HG02973 (cell line): ENCODE data around the gene L3MBTL3.
A peak's percentile ranks its signal among the peaks of the same experiment; 100 is the strongest.

Experiments
- ATAC-seq: cut with Tn5 transposase; IDR thresholded peaks from one replicate; pipeline ENCODE4 v1.9.1; 2021; ENCODE audit warnings: moderate library complexity; ENCODE audit not compliant: unreplicated experiment

Gene L3MBTL3

DNA sequence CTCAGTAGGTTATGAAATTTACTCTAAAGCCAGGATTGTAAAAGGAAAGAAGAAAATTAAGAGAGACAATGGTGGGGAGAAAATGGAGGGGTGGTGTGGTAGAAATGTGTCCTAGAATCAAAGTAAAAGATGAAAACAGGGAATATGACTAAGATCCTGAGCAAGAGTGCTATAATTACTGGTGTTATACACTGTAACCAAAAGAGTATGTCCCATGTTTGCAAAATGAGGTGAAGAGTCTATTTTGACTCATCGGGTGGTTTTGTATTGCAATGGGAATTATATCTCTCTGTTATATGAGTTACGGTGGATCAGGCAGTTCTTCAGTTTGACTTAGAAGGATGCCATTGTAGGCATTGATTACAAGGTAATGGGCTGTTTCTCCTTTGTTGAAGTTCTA is 8.5 kb downstream of the L3MBTL3 start:
- ATAC-seq = no peak

DNA sequence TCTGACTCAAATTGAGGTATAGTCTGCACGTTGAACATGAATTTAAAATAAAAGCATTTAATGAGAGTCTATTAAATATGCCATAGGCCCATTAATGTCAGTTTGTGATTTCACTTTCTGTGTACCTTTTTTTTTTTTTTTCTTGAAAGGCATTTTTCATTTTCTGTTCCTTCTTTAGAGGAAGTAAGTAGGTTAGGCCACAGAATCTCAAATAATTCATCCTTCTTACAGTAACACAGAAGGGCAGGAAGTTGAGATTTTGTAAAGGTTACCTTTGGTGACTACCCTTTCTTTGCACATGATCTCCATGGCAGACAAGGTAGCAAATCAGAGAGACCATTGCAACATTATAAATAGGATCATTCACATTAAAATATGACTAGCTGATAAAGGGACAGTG is 9.6 kb downstream of the L3MBTL3 start:
- ATAC-seq = peak; percentile 62

DNA sequence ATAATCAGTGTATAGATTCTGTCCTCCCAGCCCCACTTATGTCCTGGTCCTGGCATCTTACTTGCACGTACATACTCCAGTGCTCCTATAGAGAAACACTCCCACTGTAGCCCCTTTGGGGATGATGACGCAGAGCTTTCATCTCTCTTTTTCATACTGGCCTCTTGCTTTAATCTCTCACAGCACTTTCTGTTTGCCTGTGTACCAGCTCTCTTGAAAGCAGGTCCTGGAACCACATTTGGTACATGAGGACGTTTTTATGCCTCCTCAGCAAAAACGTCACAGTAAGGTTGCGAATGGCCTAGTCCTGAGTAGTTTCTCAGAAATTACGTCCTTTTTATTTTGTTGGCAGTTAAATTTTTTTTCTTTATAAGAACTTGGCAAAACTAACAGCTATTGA is 10.8 kb downstream of the L3MBTL3 start:
- no peak for ATAC-seq

DNA sequence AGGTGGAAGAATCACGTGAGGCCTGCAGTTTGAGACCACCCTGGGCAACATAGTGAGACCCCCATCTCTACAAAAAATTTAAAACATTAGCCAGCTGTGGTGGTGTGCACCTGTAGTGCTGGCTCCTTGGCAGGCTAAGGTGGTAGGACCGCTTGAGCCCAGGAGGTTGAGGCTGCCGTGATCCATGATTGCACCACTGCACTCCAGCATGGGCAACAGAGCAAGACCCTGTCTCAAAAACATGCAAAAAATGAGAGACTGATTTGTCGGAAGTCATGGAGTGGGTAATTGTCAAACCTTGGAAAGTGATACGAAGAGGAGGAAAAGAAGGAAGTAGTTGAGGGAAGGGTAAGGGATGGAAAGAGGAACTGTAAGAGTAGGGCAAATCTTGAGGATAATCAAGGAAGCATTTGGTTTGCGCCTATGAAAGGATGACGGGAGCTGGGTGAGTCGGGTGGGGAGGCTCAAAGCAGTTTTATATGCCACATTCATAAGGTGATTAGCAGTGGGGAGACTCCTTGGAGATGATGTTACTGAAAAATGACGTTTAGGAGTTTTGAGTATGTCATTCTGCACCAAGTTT is 14.5 kb downstream of the L3MBTL3 start:
- no peak for ATAC-seq

DNA sequence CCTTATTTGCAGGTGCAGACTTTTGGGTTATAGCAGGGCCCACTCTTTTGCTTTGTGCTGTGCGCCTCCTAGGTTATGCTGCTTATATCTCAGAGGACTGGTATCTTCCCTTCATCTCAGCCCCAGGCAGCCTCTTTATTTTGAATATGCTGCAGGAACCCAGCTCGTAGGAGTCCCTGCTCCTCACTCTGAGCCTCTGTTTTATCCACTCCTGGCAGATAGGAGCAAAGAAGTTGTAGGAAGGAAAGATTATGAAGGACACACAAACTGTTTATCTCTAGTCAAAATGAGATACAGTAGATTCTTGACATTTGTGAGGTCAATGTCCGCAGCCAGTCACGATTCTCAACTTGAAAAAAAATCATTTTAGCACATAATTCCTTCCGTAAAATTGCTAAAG is 15.6 kb downstream of the L3MBTL3 start:
- no peak for ATAC-seq

DNA sequence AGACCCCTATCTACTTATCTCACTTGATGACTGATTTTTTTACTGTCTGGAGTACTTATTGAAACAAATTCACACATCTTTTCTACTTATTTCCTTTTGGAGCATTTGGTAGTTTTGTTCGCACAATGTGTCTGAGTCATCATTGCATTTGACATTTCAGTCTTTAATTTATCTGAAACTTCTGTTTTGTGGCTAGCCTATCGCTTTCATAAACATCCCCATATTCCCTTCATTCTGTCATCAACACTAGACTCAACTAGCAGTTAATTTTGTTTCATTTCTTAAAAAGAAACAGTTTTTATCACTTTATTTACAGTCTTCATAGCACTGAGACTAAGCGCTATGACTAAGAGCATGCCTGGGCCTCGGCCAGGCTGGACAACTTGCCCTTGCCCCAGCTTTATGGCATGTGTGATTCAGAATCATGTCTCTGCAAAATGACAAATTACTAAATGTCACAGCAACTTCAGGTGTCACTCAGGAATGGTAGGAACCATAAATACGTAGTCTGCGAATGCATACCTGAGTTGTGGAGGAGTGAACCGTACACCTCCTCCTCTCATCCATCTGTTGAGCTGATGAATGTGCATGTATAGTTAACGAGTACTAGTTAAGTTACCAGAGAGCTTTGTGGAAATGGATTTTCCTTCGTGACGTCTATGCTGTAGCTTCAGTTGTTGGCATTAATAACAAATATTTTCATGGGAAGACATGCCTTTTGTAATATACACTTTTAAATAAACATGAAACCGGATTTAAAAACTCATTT is 16.2 kb downstream of the L3MBTL3 start:
- ATAC-seq = no peak

DNA sequence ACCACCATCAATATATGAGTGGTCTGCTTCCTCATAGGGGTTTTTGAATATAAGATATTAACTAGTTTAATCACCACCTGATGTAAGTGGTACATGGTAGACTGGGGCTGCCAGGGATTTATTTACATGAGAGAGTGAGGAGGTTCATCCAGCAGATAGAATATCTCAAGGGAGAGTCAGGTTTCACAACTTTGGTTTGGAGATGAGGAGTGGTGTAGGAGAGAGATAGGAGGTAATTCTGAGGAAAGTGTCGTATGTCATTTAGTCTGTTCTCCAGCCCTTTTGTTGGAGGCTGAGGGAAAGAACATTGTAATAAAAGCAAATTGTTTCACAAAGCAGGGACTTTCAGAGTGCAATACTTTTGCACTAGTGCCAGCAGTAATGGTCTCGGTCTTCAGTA is 16.8 kb downstream of the L3MBTL3 start:
- ATAC-seq = no peak

DNA sequence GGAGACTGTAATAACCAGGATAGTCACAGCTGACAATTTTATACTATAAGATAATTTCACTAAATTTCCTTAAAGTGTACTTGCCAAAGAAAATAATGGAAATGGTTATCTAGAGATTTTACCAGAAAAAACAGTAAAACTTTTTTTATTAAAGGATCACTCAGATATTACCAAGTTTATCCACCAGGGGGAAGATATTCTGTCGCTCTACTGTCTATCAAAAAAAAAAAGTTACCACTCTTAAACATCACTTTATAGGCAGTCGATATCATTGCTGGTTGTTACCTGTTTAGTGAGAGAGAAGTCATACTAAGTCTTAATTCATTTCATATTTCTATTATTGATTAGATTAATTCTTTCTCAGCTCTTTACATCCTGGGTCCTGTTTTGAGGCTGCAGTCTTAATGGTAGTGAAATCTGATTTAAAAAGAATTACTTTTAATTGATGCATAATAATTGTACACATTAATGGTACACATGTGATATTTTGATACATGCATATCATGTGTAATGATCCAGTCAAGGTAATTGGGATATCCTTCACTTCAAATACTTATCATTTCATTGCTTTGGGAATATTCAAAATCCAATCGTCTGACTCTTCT is 18.9 kb downstream of the L3MBTL3 start:
- peak; percentile 59 for ATAC-seq

DNA sequence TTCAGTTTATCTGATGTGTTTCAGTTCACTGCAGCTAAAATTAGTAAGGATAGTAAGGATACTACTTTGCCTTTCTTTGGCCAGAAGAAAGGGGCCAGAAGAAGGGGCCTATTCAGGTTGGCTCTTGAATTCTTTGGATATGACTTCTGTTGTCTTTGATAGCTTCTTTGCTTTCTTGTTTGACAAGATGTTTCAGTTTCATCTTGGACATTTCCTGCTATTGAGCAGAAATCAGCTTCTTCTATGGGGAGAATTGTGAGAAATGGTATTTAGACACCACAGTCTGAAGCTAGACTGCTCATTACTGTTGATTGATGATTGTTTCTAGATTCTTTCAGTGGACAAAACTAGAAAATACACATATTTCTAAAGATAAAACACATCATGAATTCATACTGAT is 23.2 kb downstream of the L3MBTL3 start:
- ATAC-seq = no peak

DNA sequence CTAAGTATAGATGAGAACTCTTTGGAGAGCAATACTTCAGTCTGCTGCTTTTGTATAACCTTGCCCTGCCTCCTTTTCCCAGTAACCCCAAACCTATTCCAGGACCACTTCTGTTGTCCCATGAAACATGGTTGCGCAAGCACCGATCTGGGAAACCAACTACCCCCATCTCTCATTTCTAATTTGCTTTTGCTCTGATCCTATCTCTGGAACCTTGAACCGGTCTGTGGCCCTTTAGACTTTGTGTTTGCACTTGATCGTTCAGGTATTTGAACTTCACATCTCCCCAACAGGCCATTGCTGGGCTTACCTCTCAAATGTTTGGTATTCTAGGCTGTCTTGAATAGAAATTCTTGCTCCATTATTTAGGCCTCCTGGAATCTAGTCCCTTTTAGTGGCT is 25.0 kb downstream of the L3MBTL3 start:
- no peak for ATAC-seq

DNA sequence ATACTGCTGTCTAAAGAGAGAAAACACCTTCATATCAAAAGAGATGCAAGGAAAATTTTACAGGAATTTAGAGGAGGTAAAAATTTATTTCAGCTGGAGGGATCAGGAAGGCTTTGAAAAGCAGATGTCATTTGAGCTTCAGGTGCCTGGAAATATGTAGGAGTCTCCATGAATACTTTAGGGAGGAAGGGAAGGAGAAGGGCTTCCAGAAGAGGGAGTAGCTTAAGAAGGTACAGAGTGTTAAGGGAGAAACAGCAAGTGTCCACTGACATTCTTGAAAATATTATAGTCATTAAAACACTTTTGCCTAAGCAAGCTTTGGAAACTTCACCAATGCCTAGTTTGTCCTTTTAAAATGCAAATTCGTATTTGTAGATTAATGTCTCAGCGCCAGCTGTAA is 27.2 kb downstream of the L3MBTL3 start:
- no peak for ATAC-seq

DNA sequence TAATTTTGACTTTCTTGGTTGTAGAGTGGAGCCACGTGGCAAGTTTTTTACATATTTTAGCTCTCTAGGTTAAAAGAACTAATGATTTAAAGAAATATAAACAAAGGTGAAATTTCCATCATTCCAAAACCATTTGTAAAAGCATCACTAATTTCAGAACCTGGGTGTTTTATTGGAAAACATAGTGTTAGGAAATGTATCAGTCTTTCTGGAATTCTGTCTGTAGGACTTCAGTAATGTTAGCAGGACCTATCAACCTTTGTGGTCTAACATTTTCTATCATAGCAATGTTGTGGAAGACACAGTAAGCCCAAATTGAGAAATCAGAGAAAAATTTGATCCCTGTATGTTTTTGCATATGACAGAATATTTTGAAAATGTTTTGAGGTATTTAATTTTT is 28.3 kb downstream of the L3MBTL3 start:
- no peak for ATAC-seq

DNA sequence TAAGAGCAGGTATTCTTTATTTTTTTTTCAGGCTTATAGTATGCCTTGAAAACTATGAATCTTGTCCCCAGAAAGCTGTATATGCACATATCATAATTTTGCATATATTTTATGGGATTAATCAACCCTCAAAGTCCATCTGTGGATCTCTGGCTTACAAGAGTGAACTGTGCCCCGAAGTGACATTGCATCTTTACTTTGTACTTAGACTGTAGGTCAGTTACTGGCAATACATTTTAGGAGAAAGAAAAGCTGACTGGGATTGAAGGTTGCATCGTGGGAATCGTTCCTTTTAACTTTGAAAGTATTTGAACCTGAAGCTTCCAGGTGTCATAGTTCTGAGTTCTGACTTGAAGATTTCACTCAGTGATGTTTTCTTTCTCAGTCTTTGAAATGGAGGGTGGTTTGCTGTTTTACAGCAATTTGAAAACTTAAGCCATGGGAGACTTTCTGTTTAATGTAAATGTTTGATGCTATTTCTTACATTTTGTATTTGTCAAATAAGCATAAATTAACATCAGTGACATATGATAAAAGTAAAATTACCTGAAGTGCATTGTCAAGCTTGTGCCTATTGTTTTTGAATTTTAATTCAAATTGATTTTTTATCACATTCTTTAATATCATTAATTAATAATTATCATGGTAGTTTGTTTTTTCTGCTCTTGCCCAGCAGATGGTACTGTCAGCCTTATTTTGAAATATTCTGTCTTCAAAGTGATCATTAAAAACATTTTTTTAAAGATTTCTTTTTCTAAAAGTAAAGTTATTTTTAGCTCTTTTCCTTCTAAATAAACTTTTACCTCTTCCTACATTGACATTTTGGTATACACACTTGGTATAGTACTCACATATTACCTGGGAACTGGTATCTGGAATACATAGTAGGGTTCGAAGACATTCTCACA is 29.0 kb downstream of the L3MBTL3 start:
- no peak for ATAC-seq

DNA sequence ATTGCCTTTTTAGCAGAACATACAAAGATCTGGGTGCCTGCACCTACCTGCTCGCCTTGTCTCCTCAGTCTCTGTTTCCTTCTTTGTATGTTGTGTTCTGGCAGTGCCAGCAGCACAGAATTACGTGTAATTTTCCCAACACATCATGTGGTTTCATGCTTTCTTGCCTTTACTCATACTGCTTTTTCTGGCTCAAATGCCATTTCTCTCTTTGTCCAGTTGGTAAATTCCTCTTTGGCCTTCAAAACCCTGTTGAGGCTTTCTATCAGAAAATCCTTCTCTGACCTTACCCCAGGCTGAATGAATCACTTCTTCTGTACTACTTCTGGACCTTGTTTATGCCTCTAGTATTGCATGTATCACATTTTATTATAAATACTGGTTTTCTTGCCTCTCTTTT is 31.8 kb downstream of the L3MBTL3 start:
- no peak for ATAC-seq

DNA sequence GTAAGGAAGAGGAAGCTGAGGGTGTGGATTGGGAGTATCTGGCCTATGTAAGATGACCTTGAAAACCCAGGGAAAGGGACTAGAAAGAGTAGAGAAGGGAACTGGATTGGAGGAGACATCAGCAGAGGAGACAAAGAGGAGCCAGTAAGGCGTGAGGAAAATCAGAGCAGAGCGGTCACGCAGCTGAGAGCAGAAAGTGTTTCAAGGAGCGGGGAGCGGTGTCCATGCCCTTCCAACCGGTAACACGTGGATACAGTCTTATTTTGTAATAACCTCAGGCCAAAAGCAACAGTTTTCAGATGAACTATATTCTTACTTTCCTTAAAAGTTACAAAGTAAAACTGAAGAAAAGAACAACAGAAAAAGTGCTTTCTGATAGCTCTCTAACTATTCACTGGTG is 36.3 kb downstream of the L3MBTL3 start:
- no peak for ATAC-seq

DNA sequence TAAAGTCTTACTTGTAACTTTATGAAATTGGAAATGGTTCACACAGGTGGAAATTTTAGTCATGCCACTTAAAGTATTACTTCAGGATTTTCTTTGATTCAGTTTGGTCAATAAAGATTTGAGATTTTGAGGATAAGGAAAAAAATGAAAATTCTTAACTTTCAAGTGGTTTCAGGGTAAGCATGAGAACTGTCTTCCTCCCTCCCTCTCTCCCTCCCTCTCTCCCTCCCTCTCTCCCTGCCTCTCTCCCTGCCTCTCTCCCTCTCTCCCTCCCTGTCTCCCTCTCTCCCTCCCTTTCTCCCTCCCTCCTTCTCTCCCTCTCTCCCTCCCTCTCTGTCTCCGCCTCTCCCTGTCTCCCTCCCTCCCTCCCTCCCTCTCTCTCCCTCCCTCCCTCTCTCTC is 36.9 kb downstream of the L3MBTL3 start:
- ATAC-seq = no peak

DNA sequence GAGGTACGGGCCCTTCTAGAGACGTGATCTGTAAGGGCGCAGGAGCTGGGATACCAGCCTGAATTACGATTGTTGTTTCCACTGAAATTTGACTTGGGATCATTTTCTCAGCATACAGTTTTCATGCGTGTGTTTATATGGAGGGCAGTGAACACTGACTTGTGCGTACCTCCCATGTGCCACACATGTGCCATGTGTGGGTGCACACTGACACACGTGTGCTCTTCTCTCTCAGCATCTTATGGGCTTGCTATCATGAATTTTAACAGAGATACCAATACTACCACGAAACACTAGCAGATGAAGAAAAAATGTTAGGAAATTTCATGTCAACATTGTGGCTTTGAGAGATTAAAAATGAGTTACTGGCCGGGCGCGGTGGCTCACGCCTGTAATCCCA is 39.1 kb downstream of the L3MBTL3 start:
- no peak for ATAC-seq

DNA sequence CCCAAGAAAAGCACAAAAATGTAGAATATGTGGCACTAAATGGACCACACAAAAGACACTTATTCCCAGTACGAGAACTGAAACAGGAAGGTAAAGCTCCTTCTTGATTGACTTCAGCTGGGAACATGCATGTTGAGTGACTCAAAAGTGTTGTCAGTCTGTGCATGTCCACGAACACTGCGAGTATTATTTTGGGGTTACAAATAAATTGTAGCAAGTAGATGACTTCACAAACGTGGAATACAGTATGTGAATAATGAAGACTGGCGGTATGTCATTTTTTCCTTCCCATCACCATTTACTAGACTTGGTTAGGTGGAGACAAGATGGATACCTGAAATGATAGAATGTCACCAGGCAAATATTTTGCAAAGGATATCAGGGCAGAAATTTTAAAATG is 45.4 kb downstream of the L3MBTL3 start:
- ATAC-seq = no peak

DNA sequence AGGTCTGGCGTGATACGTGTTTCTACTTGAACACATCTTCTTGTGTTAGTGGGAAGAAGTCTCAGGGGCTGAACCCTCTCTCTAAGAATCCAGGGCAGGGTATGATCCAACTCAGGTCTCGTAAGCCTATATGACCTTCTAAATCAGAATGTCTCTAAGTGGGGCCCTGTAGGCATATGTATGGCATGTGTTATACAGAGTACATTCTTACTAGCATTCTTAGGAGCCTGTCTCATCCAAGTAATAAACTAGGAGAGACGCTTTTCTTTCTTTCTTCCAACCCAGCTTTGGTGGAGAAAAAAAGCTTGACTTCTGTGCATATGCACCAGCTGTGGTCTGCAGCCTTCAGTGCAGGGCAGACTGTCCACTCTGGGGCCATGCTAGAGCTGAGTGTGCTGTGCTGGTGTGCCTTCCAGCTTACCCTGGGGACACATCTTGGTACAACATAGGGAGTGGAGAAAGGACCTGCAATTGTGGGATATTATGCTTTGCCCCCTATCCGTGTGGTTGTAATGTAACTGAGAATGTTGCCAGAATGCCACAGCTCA is 47.3 kb downstream of the L3MBTL3 start:
- ATAC-seq = no peak

DNA sequence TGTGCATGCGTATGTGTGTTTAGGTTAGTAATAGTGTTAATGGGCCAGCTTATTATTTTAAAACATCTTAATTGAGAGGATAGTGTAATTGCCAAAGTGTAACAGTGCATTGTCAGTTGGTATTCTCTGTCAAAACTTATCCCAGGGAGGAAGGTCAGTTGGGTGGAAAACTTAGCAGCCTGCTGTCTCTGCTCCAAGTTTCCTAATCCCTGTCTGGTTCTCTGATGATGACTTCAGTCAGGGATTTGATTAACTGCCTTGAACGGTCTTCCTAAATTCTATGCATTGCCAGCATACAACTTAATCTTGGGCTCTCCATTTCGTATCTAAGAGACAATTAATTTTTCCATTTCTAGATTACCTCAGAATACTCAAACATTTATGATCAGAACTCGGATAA is 51.1 kb downstream of the L3MBTL3 start:
- no peak for ATAC-seq

DNA sequence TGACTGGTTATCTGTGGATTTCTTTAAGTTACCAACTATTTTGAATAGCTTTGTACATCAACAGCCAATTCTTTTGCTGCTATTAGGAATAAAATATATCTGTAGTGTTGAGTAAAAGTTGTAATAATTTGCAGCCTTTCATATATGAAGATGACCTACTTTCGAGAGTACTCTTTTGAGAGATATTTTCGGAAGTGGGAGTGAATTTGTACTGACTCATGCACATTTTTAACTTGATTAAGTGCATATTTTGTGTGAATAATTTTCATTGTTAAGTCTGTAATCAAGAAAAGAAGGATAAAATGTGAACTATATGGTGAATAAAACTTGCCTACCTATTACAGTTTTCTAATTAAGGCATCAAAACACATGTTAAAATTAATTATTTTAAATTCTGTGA is 51.9 kb downstream of the L3MBTL3 start:
- ATAC-seq = no peak
